Femur (tissue), 1 donor: ENCODE measurements around the gene KIAA0825.
"Not testable (repeated sequence)": the region's sequence is repeated elsewhere in the genome, so short reads cannot be mapped to it uniquely, and the experiment has no call there.

Experiments used
- DNase-seq: peaks from one replicate; pipeline ENCODE4 v3.0.0-alpha.2; 2017

KIAA0825 gene

DNA sequence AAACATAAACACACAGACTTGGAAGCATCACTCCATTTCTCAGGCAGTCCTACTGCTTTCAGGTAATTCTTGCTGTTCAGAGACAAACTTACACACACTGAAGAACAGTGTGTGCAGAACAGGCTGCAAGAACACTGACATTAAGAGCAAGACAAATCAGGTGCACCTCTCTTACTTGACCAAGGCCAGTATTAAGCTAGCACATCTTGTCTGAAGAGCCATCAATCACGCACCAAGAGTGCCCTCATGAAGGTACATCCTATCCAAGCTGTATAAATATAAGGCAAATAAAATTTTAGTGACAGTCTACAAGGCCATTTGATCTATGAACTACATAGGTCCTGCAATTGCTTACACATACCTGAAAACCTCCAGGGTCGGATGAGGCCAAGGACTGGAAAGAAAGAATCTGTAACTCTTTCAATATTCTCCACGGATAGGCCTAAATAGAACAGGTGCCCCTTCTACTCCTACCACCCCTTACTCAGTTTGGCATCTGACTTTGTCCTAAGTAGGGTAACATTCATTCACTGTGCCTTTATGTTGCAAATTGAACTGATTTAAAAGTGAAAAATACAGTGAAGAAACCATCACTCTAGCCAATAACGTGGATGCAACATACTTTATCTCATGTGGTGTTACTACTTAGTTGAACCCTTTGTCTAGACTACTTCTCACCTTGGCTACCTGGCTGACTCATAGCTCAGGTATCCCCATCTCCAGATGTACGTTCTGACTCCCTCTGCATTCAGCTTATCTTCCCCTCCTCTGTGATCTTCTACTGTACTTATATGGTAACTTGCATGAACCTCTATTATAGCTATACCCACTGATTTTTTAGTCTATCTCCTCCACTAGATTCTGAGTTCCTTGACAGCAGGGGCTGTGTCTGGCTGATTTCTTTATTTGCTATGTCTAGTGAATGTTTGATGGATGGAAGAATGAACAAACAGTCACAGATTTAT is 256.3 kb downstream of the KIAA0825 start:
- no peak for DNase-seq

DNA sequence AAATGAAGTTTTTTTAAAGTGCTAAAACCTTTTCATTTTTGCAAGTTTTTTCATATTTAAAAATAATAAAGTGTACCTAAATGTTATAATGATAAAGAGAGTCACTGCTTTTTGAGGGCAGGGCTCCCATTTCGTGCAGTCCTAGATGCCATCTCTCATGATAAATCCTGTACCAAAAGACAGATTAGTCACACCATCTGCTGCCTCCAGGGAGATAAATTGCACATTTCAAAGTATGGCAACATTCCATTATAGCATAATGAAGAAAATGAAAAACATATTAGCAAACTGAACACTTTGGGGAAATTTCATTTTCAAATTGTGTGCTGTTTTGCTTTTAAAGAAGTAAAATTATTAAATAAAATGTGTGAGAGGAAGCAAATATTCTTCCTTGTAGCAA is 257.2 kb downstream of the KIAA0825 start:
- no peak for DNase-seq

DNA sequence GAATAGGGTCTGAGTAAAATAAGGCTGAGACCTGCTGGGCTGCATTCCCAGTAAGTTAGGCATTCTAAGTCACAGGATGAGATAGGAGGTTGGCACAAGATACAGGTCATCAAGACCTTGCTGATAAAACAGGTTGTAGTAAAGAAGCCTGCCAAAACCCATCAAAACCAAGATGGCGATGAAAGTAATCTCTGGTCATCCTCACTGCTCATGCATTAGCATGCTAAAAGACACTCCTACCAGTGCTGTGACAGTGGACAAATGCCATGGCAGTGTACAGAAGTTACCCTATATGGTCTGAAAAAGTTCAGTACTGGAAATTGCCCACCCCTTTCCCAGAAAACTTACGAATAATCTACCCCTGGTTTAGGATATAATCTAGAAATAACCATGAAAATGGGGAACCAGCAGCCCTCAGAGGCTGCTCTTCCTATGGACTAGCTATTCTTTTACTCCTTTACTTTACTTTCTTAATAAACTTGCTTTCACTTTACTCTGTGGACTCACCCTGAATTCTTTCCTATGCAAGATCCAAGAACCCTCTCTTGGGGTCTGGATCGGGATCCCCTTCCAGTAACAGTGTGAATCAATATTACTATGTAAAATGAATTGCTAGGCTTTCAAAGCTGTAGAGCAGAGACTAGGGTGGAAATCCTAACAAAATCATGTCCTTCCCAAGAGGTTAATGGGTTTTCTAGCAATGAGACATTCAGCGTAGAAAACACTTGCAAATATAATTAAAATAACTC is 257.8 kb downstream of the KIAA0825 start:
- DNase-seq, result no peak

DNA sequence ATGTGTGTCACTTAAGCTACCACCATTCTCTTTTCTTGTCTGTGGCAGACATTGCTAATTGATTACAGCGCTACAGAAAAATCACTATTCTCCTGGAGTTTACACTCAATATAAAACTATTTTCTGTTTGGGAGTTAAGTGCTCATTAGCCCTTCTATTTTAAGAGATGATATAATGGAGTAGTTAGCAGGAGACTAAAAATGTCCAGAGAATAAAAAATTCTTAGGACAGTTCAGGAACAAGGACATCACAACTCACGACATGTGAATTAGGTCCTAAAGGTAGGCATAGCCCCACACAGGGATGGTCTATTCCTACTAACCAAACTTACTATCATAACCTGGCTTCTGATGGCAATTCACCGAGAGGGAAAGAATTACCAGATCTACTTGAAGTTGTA is 258.5 kb downstream of the KIAA0825 start:
- DNase-seq, result no peak

DNA sequence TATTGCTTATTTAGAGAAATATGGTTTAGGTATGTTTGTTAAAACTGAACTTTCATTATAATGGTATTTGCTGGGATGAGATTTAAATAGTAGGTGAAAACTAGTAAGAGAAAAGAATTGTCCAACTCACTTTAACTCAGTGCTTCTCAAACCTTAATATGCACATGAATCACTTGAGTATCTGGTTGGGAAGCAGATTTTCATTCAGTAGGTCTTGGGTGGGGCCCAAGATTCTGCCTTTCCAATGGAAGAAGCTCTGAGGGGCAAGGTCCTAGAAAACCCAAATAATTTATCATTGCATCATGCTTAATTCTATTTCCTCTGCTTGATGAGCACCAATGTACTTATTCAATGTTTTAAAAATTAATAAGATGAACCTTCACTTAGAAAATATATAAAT is 262.6 kb downstream of the KIAA0825 start:
- DNase-seq, result no peak

DNA sequence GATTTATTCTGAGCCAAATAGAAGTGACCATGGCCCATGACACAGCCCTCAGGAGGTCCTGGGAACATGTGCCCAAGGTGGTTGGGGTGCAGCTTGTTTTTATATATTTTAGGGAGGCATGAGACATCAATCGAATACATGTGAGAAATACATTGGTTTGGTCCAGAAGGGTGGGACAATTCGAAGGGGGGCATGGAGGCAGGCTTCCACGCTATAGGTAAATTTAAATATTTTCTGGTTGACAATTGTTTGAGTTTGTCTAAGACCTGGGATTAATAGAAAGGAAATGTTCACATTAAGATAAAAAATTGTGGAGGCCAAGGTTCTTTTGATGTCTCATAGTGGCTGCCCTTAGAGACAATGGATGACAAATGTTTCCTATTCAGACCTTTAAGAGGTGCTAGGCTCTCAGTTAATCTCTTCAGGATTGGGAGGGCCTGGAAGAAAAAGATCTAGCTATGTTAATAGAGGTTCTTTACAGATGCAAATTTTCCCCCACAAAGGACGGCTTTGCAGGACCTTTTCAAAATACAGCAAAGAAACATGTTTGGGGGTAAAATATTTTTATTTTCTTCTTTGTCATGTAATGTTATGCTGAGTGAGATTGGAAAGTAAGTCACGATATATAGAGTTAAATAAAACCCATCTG is 263.4 kb downstream of the KIAA0825 start:
- DNase-seq, result not testable (repeated sequence)

DNA sequence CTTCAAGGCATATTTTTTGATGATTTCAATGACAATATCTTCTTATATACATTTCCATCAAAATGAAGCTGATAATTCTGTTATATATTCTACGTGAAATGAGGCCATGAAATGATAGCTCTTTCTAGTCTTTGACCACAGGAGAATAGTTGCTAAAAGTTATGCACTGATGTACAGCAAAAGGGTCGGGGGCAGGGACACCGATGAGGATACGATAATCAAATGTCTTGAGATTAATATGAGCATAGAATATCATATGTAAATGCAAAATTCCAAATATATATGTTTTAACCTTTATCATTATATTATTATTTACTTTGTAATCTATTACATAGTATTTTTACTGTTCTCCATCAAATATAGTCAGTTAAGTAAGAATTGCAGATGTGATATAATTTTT is 264.8 kb downstream of the KIAA0825 start:
- no peak for DNase-seq

DNA sequence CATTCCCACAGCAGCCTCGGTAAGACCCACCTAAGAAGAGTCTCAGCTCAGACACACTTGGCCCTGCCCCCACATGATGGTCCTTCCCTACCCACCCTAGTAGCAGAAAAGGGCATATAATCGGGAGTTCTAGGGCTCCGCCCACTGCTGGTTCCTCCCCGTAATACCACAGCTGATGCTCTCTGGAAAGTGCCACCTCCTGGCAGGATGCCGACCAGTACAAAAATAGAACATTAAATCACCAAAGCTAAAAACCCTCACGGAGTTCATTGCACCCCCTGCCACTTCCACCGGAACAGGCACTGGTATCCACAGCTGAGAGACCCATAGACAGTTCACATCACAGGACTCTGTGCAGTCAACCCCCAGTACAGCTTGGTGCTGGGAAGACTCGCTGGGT is 271.3 kb downstream of the KIAA0825 start:
- DNase-seq, result no peak

DNA sequence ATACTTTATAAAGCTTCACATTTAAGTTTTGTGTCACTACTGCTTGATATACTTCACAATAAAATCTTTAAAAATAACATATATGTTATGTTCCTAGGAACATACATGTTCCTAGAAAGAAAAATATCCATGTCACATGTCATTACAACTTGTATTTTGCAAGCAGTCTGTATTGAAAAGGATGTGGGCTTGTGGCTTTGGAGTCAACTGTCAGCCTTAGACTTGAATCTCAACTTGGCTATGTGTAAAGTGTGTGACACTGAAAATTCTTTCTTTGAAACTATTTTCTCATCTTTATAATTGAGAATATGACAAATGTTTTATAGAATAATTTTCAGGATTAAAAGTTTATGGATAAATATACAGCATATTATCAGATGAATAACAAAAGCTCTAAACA is 273.1 kb downstream of the KIAA0825 start:
- DNase-seq, result no peak

DNA sequence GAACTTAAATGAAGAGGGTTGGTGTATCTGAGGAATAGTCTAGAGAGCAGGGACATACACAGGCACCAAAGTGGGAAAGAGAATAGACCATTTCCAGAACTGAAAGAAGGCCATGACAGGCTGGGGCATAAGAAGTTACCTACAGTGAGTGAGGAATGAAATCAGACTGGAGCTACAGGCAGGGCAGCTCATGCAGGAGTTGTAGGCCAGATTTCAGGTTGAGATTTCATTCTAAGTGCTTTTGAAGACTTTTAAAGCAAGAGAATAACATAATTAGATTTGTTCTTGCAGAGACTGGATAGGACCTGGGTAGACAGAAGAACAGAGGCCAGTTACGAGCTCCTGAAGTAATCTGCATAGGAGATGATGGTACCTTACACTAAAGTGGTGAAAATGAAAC is 280.8 kb downstream of the KIAA0825 start:
- DNase-seq, result no peak

DNA sequence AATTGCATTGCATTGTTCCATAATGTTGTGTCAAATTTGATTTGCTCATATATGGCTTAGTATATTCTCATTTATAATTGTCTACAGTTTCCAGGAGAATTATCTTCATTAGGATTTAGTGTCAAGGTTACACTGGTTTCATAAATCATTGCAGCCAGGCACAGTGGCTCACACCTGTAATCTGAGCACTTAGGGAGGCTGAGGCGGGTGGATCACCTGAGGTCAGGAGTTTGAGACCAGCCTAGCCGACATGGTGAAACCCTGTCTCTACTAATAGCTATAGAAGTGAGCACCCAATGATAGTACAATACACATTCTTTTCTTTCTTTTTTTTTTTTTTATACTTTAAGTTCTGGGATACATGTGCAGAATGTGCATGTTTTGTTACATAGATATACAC is 282.5 kb downstream of the KIAA0825 start:
- no peak for DNase-seq

DNA sequence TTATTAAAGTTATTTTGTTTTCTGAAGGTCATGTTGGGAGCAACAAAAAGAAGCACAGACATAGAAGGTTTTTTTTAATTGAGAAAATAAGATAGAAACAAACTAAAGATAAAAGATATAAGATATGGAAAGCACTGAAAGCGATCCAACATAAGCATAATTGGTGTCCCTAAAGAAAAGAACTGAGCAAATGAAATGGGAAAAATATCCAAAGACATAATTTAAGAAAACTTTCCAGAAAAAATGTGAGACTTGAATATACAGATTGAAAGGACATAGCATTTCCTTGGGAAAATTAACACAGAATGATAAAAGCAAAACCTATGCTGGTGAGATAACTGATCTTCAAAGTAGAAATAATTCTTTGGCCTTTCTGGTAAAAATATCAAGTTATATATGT is 289.3 kb downstream of the KIAA0825 start:
- DNase-seq, result no peak

DNA sequence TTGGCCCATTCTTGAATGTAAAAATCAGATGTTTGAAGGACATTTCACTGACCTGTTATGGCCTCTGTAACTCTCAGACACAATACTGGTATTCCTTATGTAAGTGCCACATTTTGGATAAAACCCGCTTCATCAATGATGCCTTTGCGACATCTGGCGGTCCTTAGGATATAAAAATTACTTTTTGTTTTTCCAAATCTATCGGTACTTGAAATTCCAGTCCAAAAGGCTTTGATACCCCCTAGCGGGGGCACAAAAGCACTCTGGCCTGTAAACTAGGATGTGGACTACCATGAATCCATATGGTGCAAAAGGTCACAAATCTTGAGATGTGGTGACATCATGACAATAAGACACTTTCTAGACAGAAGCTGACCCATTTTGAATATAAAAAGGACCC is 291.8 kb downstream of the KIAA0825 start:
- DNase-seq, result no peak

DNA sequence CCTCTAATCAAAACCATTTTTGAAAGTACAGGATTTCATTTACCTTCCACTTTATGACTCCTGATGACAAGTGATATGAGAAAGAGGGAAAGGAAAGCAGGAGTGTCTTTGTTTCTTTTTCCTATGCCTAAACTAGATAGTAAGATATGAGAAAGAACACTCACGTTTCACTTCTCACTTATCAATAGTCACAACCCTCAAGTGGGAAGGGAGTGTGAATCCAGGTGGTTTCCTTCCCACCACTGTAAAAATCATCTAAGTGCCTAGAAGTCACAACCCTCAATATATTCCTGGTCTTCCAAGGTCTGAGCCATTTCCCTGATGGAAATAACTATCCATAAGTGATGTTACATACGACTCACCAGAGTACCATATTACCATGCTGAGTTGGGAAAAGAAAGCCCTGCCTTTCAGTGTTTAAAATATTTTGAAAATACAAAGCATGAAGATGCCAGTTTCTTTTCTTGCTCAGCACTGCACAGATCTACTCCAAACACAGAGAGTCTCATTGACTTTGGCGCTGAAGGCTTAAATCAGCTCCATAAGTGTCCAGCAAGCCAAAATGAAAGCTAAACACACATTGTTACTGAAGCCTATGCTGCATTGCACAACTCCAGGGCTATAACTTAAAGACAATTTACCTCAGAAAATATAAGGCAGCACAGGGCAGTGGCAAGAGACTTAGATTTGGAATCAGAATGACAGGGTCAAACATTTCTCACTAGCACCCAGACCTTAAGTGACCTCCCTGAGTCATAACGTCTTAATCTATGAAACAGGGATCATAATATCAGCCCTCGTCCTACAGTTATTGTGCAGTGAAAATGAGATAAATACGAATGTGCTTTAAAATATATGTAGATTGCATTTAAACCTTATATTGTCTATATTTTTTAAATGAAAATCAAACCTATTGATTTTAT is 301.2 kb downstream of the KIAA0825 start:
- DNase-seq, result no peak

DNA sequence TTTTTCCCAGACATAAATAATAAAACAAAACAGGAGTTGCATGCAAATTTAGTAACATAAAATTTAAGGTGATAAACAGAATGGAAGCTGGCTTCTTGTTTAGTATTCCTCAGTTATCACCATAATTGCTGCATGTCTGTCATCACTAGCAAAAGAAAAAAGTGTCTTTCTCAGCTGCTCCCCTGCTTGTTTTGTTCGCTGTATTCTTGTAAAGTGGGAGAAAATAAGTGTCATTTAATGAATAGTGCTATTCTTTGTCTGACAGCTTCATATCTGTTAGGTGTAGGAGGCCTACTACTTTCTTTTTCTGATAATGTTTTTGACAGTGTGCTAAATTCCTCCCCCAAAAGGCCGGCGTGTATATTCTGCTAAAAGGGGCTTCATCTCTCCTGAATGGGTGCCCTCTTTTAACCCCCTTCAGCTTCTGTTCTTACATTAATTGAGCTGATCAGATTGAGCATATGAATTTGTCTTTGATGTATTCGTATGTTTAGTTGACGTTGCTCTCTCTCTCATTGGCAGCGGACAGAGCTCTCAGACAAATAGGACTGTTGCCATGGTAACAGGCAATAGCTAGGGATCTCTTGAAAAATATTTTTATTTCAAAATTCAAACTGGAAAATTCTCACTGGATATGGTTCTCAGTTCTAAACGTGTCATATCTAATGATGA is 303.8 kb downstream of the KIAA0825 start:
- DNase-seq, result no peak

DNA sequence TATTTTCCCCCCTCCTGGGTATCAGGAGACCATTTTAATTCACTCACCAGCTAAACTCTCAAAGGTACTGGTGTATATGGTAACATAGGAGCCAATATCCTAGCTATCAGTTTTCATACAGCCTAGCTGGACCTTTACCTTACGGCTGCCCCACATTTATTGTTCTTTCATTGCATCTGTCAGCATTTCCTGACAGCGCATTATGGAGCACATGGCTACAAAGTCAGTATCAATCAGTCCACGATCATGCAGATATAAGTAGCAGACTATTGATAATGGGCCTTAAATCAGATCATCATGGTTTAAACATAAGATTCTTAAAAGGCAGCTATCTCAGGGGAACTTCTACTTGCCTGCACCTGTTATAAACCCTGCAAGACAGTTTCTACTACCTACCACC is 304.7 kb downstream of the KIAA0825 start:
- no peak for DNase-seq

DNA sequence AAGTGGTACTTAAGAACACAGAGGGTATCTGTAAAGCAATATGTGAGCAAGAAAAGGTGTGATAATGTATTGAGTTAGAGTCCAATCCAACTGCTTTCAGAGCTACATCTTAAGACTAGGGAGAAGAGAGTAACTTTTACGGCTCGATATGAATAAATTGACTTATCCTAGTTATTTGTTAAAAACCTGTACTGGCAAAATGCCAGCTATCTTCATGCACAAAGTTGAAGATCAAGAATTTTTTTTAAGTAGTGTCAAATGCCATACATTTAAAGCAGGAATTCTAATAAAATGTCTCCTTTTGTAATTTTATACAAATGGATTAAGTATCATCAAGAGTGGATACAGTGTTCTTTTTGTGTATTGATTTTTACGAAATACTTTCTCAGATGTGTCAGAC is 305.2 kb downstream of the KIAA0825 start:
- no peak for DNase-seq

DNA sequence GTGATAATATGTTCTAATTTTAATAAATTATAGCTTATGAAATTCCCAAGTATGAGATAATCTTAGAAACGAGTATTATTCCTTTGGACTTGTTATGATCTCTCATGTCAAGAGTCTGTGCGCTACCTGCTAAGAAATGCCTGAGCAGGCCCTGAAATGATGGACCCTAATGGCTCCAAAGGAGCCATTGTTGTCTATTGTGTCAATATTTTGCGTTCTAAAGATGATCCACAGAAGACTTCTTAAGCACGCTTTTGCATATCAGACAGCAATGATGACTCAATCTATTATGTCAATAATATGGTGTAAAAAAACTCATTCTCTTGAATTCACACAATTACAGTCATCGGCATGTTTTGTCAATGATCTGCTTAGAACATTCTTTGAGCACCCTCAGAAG is 306.1 kb downstream of the KIAA0825 start:
- DNase-seq, result no peak

DNA sequence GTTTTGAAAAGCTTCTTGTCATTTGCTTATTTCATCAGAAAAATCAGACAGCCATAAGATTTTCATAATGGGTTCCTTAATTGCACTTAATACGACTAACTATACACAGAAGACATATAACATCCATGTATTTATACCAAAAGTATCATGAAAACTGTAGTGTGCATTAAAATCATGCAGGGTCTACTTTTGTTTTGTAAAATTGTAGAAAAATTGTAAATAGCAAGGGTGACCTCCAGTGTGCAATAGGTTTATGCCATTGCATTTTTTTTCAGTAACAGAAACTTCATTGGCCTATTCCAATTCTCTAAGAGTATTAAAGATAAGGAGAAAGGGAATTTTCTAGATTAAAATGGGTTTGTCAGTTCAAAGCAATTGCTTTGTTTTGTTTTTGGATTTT is 307.6 kb downstream of the KIAA0825 start:
- no peak for DNase-seq

DNA sequence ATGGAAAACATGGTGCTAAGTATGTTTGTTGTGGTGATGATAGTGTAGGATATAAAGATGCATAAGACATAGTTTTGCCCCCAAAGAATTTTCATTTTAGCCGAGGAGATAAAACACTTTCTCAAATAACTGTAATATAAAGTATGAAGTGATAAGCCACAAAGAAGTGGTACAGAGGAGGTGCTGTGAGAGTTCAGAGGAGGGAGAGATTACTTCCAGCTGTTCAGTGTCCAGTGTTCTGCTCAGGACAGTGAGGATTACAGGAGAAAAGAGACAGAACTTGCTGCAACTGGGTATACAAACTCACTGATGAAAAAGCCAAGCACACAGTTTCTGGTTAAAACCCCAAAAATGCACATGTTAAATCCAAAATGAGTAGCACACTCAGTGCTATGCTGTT is 309.3 kb downstream of the KIAA0825 start:
- no peak for DNase-seq

DNA sequence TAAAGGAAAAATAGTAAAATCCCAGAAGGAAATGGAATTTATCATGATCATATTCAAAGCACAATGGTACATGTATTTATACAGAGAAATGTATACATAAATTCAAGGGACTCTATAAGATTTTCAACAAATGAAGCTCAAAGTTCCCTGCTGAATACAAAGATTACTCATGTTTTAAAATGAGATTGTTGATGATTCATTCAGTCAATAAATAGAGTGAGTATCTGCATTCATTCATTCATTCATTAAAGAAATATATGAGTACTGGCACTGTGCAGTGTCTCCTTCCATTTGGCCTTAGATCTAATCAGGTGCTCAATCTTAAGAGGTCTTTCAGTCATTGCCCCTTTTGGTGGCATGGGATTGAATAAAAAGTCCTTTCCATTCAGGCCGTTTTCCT is 310.0 kb downstream of the KIAA0825 start:
- no peak for DNase-seq

DNA sequence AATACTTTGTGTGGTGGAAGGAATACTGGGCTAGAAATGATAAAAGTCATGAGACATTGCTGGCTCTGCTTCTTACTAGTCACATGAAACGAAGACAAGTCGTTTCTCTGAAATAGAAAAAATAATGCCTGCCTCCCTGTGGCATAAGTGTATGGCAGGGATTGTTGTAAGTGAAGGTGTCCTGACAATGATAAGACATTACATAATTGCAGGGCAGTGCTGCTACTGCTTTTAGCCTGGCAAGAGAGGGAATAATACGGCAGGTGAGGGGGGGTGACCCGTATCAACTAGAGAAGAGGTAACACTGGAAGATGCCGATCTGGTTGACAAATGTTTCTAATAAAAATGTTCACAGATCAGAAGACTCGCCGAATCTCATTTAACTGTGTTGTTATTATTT is 314.3 kb downstream of the KIAA0825 start:
- DNase-seq, result no peak
